ENCODE measurements around the gene ST6GALNAC5.

DNA sequence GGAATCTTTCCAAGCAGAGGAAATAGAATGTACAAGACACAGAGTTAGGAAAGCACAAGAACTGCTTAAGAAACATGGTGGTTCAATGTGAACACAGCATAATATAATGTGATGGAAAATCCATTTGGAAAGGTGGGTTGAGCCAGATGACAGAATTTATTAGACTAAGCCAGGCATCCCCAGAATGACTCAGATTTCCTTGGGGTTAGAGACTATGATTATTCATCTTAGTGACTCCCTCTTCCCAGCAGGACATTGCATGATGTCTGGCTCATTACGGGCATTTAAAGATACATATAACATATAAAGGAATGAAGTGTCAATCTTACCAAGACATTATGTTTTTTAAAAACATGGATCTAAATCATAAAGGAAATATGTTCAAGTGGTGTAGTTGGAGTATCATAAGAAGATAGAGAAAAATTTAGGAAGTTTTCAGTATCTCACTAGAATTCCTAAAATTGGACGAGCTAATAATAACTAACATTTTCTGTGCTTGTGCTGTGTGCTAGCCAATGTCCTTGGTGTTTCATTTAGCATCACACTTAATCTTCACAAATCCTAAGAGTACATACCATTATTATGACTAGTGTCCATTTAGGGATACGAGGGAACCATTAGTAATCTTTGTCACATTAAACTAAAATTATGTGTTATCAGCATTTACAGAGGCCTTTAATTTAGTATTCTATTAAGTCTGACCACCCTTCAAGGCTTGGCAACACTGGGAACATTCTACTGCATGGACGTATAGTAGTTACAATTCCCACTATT is 41.0 kb upstream of the ST6GALNAC5 start:
- TF ChIP-seq, protein P1, sequence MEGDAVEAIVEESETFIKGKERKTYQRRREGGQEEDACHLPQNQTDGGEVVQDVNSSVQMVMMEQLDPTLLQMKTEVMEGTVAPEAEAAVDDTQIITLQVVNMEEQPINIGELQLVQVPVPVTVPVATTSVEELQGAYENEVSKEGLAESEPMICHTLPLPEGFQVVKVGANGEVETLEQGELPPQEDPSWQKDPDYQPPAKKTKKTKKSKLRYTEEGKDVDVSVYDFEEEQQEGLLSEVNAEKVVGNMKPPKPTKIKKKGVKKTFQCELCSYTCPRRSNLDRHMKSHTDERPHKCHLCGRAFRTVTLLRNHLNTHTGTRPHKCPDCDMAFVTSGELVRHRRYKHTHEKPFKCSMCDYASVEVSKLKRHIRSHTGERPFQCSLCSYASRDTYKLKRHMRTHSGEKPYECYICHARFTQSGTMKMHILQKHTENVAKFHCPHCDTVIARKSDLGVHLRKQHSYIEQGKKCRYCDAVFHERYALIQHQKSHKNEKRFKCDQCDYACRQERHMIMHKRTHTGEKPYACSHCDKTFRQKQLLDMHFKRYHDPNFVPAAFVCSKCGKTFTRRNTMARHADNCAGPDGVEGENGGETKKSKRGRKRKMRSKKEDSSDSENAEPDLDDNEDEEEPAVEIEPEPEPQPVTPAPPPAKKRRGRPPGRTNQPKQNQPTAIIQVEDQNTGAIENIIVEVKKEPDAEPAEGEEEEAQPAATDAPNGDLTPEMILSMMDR (IDR thresholded peaks at IDR 0.05; ENCODE audit: insufficient read depth, low read length, poor library complexity, severe bottlenecking) = no peak
- TF ChIP-seq EZH2phosphoT487 (conservative IDR thresholded peaks at IDR 0.05; ENCODE audit: low read length) = no peak

Measured in SU-DHL-6 (cell line).